ENCODE measurements around the gene VPS18. TPM values are rescaled to one million over a fixed set of nuclear protein-coding genes. Genes with fewer than 3 reads are reported as not detected.

Gene VPS18
- total RNA-seq, 1 experiment from 2014 or later = 16.9 TPM

GRCh38 chr15:40908095-40908494 is 13.8 kb downstream of the VPS18 start:
- Histone ChIP-seq H3K9me2 (ENCODE audit: insufficient read depth) (no peaks in the 10 kb centered on the region), H3K4me3 (replicated peaks in 1 of 2; ENCODE audit: low read depth in 1 of 2, low read length in 2 of 2) (no peak overlapping the region), H3K27me3 (ENCODE audit: insufficient read depth, low read length) (no peaks in the 10 kb centered on the region), H3K36me3 (ENCODE audit: control insufficient read depth in 1 of 2, insufficient read depth in 2 of 2, low read length in 2 of 2) (peaks cover 0 to under 1% of the 10 kb centered on the region in 2 experiments; a peak in 1 of 4 replicates), H3K27ac (ENCODE audit: low read depth, low read length) (peak overlapping the region; percentile 94; the same call in 1 of the 2 replicates), H3K9ac (ENCODE audit: low read length) (no peak overlapping the region), H3K4me2 (ENCODE audit: low read length) (peak overlapping the region; percentile 99; the same call in 1 of the 2 replicates), H3K79me2 (ENCODE audit: insufficient read depth, low read length) (no peaks in the 10 kb centered on the region), H3K9me3 (ENCODE audit: control insufficient read depth in 1 of 2, insufficient read depth in 1 of 2, low read depth in 1 of 2, low read length in 2 of 2) (no peaks in the 10 kb centered on the region), H2AFZ (ENCODE audit: low read depth, low read length, poor library complexity, severe bottlenecking) (no peak overlapping the region), H3K4me1 (ENCODE audit: control insufficient read depth in 1 of 2, insufficient read depth in 2 of 2, low read length in 2 of 2) (peaks cover 32 to 40% of the 10 kb centered on the region in 2 experiments), H4K20me1 (ENCODE audit: insufficient read depth) (no peaks in the 10 kb centered on the region)
- no TSS peak for BruUV-seq (replicated peaks)
- ChIA-PET POLR2A (interaction anchor here (1.3 to 3.4 kb wide), 2 partner anchors 21 to 45 kb away, joined by 3 to 35 read pairs; partner anchors contain the start of genes CHAC1 and DLL4), RAD21 (ENCODE audit: low non-redundant PET in 1 of 2, low total read pairs in 2 of 2, uncharacterized antibody in 2 of 2, unreplicated experiment in 2 of 2) (no interaction called here), CTCF (interaction anchor here (0.6 to 6.8 kb wide), 2 partner anchors 22 to 572 kb away, joined by 3 to 69 read pairs; partner anchors contain the start of gene DLL4)
- DNase-seq (ENCODE audit: low read depth, low spot score) = no peak
- TF ChIP-seq SP1 (IDR thresholded peaks at IDR 0.05; ENCODE audit: low read depth) (no peak), MAX (IDR thresholded peaks at IDR 0.05) (no peak), POLR2AphosphoS5 (IDR thresholded peaks at IDR 0.05; ENCODE audit: low read depth, low read length) (no peak), YY1 (IDR thresholded peaks at IDR 0.05; ENCODE audit: extremely low read depth, insufficient replicate concordance, low read depth, low read length) (no peak), TCF7L2 (IDR thresholded peaks at IDR 0.05; ENCODE audit: borderline replicate concordance, extremely low read depth, insufficient read depth, insufficient read length) (no peak), ATF3 (IDR thresholded peaks at IDR 0.05) (no peak), SIN3A (IDR thresholded peaks at IDR 0.05; ENCODE audit: low read depth) (no peak), EGR1 (IDR thresholded peaks at IDR 0.05; ENCODE audit: low read depth) (no peak)
- intact Hi-C loops (cut with micrococcal nuclease) = no loop called here
- ATAC-seq = no peak

Data from HCT116 (cell line).